Measurements from ENCODE around the gene HS3ST3B1.

GRCh38 chr17:14318918-14319205 lies 18.0 kb downstream of the HS3ST3B1 start:
- TF ChIP-seq CTCF (IDR thresholded peaks at IDR 0.05 in 4 of 5, conservative IDR thresholded peaks at IDR 0.05 in 1 of 5): no peak
- no peak for TF ChIP-seq POLR2A (IDR thresholded peaks at IDR 0.05)
